K562 (cell line): ENCODE measurements around the gene CLCF1. TPM values are rescaled to one million over a fixed set of nuclear protein-coding genes. Genes with fewer than 3 reads are reported as not detected.

Experiments used
- ATAC-seq: fragments of 200-7000 bp; cut with Tn5 transposase; 3 replicates; pipeline ENCODE4 v1.9.1; 2020; ENCODE audit warnings: moderate library complexity
- BruUV-seq: library from RNA; stranded (reverse); fragments of 400-500 nt; replicated peaks from 2 replicates; lab custom pipeline; 2021; lab: Mats Ljungman, UMichigan
- CTCF ChIA-PET: fragments of 300-600 bp; formaldehyde crosslinking; extraction: SDS; loops from one replicate; lab custom pipeline; 2021; ENCODE audit warnings: low intra/inter-chr PET ratio; lab: Yijun Ruan, JAX
- POLR2A ChIA-PET: fragments of 300-600, 350-650 bp; sonication (Branson Sonifier 250); formaldehyde crosslinking; extraction: SDS; loops from one replicate; lab custom pipeline; 2021; ENCODE audit warnings: antibody characterized with exemption, inconsistent platforms; lab: Yijun Ruan, JAX
- DNase-seq, 4 experiments: peaks; one replicate each; pipeline versions ENCODE4 v3.0.0 to v3.0.0-alpha.2; 2011 to 2018; ENCODE audit warnings: low spot score in 3 of 4, mixed read lengths in 3 of 4; ENCODE audit errors: extremely low read depth in 1 of 4
- FAIRE-seq: peaks from 2 replicates; lab custom pipeline; 2011; peaks lifted over from hg19 to GRCh38; lab: Jason Lieb, UNC
- H2AFZ ChIP-seq: 2 replicates; pipeline ENCODE4 v1.6.0; 2011; ENCODE audit warnings: low read depth, low read length, control low read depth, inconsistent platforms
- H3K27ac ChIP-seq: fragments of 200-600 bp; 3 replicates; pipeline ENCODE4 v1.8.0; 2011; ENCODE audit warnings: low read depth, mild to moderate bottlenecking, control low read depth, inconsistent platforms, low read length, moderate library complexity, mixed read lengths; ENCODE audit errors: extremely low read depth
- H3K27me3 ChIP-seq, 2 experiments: fragments of 300-600 bp in 1 of 2; 2 replicates in 1 of 2; 3 replicates in 1 of 2; pipeline versions ENCODE4 v1.6.0 to v1.8.0; 2011; ENCODE audit warnings: inconsistent platforms in 2 of 2, low read length in 2 of 2, mild to moderate bottlenecking in 1 of 2, mixed read lengths in 1 of 2, moderate library complexity in 1 of 2; ENCODE audit not compliant: control insufficient read depth in 2 of 2, insufficient read depth in 2 of 2
- H3K36me3 ChIP-seq: fragments of 300-600 bp; 3 replicates; pipeline ENCODE4 v1.8.0; 2011; ENCODE audit warnings: mild to moderate bottlenecking, low read length, inconsistent platforms; ENCODE audit not compliant: control insufficient read depth, insufficient read depth
- H3K4me1 ChIP-seq, 2 experiments: fragments of 200-600 bp in 1 of 2; replicated peaks in 1 of 2; 2 replicates in 1 of 2; 3 replicates in 1 of 2; pipeline versions ENCODE4 v1.5.1 to v1.8.0; 2011; ENCODE audit warnings: inconsistent platforms in 2 of 2, low read length in 2 of 2, mild to moderate bottlenecking in 1 of 2, mixed read lengths in 1 of 2, moderate library complexity in 1 of 2; ENCODE audit not compliant: control insufficient read depth in 2 of 2, insufficient read depth in 2 of 2
- H3K4me2 ChIP-seq: 2 replicates; pipeline ENCODE4 v1.6.1; 2011; ENCODE audit warnings: low read length, control low read depth, inconsistent platforms, mixed read lengths; ENCODE audit not compliant: insufficient read depth
- H3K4me3 ChIP-seq: fragments of 200-600 bp; sonication (generic), shearing (Covaris generic); 2 replicates; pipeline ENCODE4 v1.5.1; 2016; ENCODE audit warnings: control low read depth, inconsistent platforms
- H3K79me2 ChIP-seq: fragments of 200-600 bp; 3 replicates; pipeline ENCODE4 v1.8.0; 2011; ENCODE audit warnings: low read length, inconsistent platforms; ENCODE audit not compliant: control insufficient read depth, insufficient read depth
- H3K9ac ChIP-seq, 2 experiments: 2 replicates each; pipeline versions ENCODE4 v1.6.0 to v1.6.1; 2011; ENCODE audit warnings: low read depth in 2 of 2, low read length in 2 of 2, control low read depth in 1 of 2, inconsistent platforms in 1 of 2, mild to moderate bottlenecking in 1 of 2, mixed read lengths in 1 of 2; ENCODE audit not compliant: insufficient read depth in 1 of 2
- H3K9me1 ChIP-seq: one replicate; pipeline ENCODE4 v1.6.0; 2011; ENCODE audit warnings: inconsistent platforms, mild to moderate bottlenecking, low read length, moderate library complexity; ENCODE audit not compliant: control insufficient read depth, insufficient read depth
- H3K9me3 ChIP-seq: replicated peaks from 2 replicates; pipeline ENCODE4 v1.5.1; 2011; ENCODE audit warnings: low read depth, low read length, inconsistent platforms; ENCODE audit not compliant: control insufficient read depth, insufficient read depth
- H4K20me1 ChIP-seq: replicated peaks from 2 replicates; pipeline ENCODE4 v1.6.1; 2011; ENCODE audit warnings: low read length, inconsistent platforms, mixed read lengths; ENCODE audit not compliant: control insufficient read depth, insufficient read depth
- NRF1 ChIP-seq, 2 experiments: fragments of 450-650 bp; IDR thresholded peaks in 1 of 2; conservative IDR thresholded peaks in 1 of 2; 2 replicates each; pipeline ENCODE4 v1.6.1; 2014; ENCODE audit warnings: mild to moderate bottlenecking in 2 of 2
- RBBP5 ChIP-seq: fragments of 200-600 bp; sonication (generic); IDR thresholded peaks from 2 replicates; pipeline ENCODE4 v1.6.1; 2012; ENCODE audit warnings: borderline replicate concordance, mild to moderate bottlenecking, low read length, control low read depth, inconsistent platforms; ENCODE audit not compliant: insufficient read depth, poor library complexity, severe bottlenecking
- RBM15 ChIP-seq: fragments of 200-400 bp; formaldehyde crosslinking; IDR thresholded peaks from 2 replicates; pipeline ENCODE4 v1.6.1; 2018; ENCODE audit warnings: mild to moderate bottlenecking, low read length, moderate library complexity; ENCODE audit not compliant: insufficient read depth
- SMARCB1 ChIP-seq: IDR thresholded peaks from 2 replicates; pipeline ENCODE4 v1.6.1; 2011; ENCODE audit warnings: improper control_type of control experiment, low read depth; ENCODE audit not compliant: insufficient read length
- TEAD4 ChIP-seq, 2 experiments: sonication (generic) in 1 of 2; formaldehyde crosslinking in 1 of 2; IDR thresholded peaks; 2 replicates each; pipeline versions ENCODE4 v1.6.1 to v1.8.0; 2012 to 2022; ENCODE audit warnings: borderline replicate concordance in 1 of 2, inconsistent platforms in 1 of 2, low read length in 1 of 2, mild to moderate bottlenecking in 1 of 2, missing genetic modification reagents in 1 of 2
- WGBS: fragments of 100-300 bp; shearing (Covaris generic); methylation state at CpG from one replicate; pipeline ENCODE4 v1.1.6; 2016; ENCODE audit warnings: low coverage, mixed read lengths; ENCODE audit not compliant: insufficient coverage; ENCODE audit errors: missing lambda C conversion rate; 5-methylcytosine and 5-hydroxymethylcytosine counted together
- in situ Hi-C: fragments of 300-500 bp; cut with MboI; formaldehyde crosslinking; loops from 4 replicates; pipeline ENCODE4 v1.15.0; 2018; ENCODE audit warnings: inconsistent platforms, mixed read lengths
- intact Hi-C: fragments of 100-400 bp; cut with micrococcal nuclease; formaldehyde crosslinking; loops from 2 replicates; pipeline ENCODE4 v1.14.2; 2022
- polyA plus RNA-seq, 8 experiments: library from polyadenylated mRNA; depleted of rRNA in 4 of 8; stranded (reverse) in 5 of 8; unstranded in 3 of 8; fragments of >200 nt; fragmentation: Nextera tagmentation in 2 of 8; fragmentation: Illumina TruSeq in 1 of 8; extraction: Ambion mirVana in 2 of 8; extraction: Trizol in 1 of 8; gene quantifications; 2 replicates each; pipeline versions ENCODE4 v1.2.1 to v1.2.3, GENCODE V29; 2011 to 2014; ENCODE audit warnings: inconsistent platforms in 1 of 8, missing spikeins in 1 of 8
- total RNA-seq, 7 experiments: library from RNA; depleted of rRNA in 6 of 7; stranded (reverse); fragments of >200 nt in 6 of 7; fragmentation: Illumina TruSeq in 2 of 7; extraction: Trizol in 2 of 7; gene quantifications; 2 replicates each; pipeline versions ENCODE4 v1.2.1 to v1.2.3, GENCODE V29; 2011 to 2021; ENCODE audit warnings: low replicate concordance in 1 of 7

The CLCF1 gene
- total and polyA plus RNA-seq, 9 of the 15 experiments (the other 6 are each of a cell fraction or from before 2014, with no cell fraction given) = 0.49 to 5.8 (median 3.0) TPM

GRCh38 chr11:67349928-67350465, 23.4 kb downstream of the CLCF1 start (continued):
- no peak for TF ChIP-seq TEAD4 (IDR thresholded peaks at IDR 0.05; ENCODE audit: low read length)
- TF ChIP-seq TEAD4 (CRISPR knock-in tag; IDR thresholded peaks at IDR 0.05; ENCODE audit: borderline replicate concordance) = no peak
- TF ChIP-seq RBBP5 = no peak
- no peak for TF ChIP-seq SMARCB1
- no peak for TF ChIP-seq NRF1 (conservative IDR thresholded peaks at IDR 0.05 in 1 of 2, IDR thresholded peaks at IDR 0.05 in 1 of 2)

DNA sequence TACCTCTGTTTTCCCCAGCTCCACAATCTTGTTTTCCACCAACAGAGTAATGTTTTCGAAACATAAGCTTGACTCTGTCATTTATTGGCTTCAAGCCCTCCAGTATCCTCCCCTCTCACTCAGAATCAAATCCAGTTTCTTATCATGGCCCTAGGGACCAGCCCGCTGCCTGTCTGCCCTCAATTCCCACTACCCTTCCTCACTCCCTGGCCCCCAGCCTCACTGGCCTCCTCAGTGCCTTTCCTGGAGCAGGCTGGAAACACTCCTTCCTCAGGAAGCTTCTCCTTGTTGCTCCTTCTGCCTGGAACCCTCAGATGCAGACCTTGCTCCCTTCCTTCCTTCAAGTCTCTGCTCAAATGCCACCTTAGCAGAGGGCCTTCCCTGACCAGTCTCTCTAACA, 23.9 kb downstream of the CLCF1 start:
- ATAC-seq (no peak), DNase-seq (no peak), FAIRE-seq (no peak)
- Histone ChIP-seq H3K79me2 (peaks cover 8% of the 10 kb centered on the region), H2AFZ (no peak overlapping the region), H3K9me1 (no peaks in the 10 kb centered on the region), H3K27me3 (no peaks in the 10 kb centered on the region), H3K4me2 (no peak overlapping the region), H3K4me1 (peaks cover 41 to 46% of the 10 kb centered on the region in 2 experiments), H4K20me1 (no peaks in the 10 kb centered on the region; the same call in 1 of the 2 replicates), H3K9me3 (no peaks in the 10 kb centered on the region), H3K4me3 (no peak overlapping the region), H3K9ac (no peak overlapping the region), H3K36me3 (peaks cover 4% of the 10 kb centered on the region; the same call in 1 of the 3 replicates), H3K27ac (no peak overlapping the region)
- ChIA-PET CTCF (no interaction called here), POLR2A (interaction anchor here (0.6 to 1.0 kb wide), 3 partner anchors 52 to 90 kb away, joined by 3 to 5 read pairs (median 3); partner anchors contain the start of gene PPP1CA)
- TF ChIP-seq RBM15 = no peak
- WGBS = 75% methylated on average over 2 of the region's 2 CpGs
- in situ Hi-C loops (no loop called here), intact Hi-C loops (no loop called here)
- no TSS peak for BruUV-seq
